ENCODE data around the gene EFCAB8.

DNA sequence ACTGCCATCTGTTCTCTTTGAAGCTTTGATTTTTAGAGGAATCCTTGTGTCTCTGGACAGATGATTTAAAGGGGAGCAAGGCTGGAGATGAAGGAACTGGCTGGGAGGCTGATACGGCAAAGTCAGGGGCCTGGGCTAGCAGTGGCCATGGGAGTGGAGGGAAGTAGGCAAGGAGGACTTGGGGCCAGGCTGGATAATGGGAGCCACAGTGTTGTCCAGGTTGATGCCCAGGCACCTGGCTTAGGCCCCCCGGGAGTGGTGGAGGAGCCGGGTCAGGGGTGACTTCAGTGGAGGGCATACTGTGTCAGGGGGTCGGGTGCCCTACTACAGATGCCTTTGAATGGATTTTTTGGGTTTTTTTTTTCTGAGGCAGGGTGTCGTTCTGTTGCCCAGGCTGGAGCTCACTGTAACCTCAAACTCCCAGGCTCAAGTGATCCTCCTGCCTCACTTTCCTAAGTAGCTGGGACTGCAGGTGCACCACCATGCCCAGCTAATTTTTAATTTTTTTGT is 45.0 kb downstream of the EFCAB8 start:
- TF ChIP-seq CTCF (conservative IDR thresholded peaks at IDR 0.05; ENCODE audit: low read length) (no peak), EZH2phosphoT487 (IDR thresholded peaks at IDR 0.05; ENCODE audit: borderline replicate concordance, low read depth, low read length) (no peak)

All from OCI-LY7 (cell line).